GM12878 (cell line): Measurements from ENCODE around the gene FLT1. TPM values are rescaled to one million over a fixed set of nuclear protein-coding genes. Genes with fewer than 3 reads are reported as not detected.

Experiments used
- ATAC-seq: fragments of 200-7000 bp; cut with Tn5 transposase; 3 replicates; pipeline ENCODE4 v1.9.1; 2020; ENCODE audit warnings: mild to moderate bottlenecking, moderate library complexity
- BruUV-seq: library from RNA; stranded (reverse); fragments of 400-500 nt; replicated peaks from 2 replicates; lab custom pipeline; 2021; lab: Mats Ljungman, UMichigan
- CTCF ChIA-PET: fragments of 300-600 bp; sonication (Branson Sonifier 250); formaldehyde crosslinking; extraction: SDS; loops from one replicate; lab custom pipeline; 2021; ENCODE audit warnings: inconsistent platforms; lab: Yijun Ruan, JAX
- POLR2A ChIA-PET: fragments of 350-600 bp; formaldehyde crosslinking; extraction: SDS; loops from one replicate; lab custom pipeline; 2021; ENCODE audit warnings: inconsistent platforms; lab: Charles Lee
- RAD21 ChIA-PET: fragments of 300-600 bp; sonication (Branson Sonifier 250); formaldehyde crosslinking; loops from one replicate; lab custom pipeline; 2023; ENCODE audit warnings: antibody characterized with exemption; ENCODE audit not compliant: unreplicated experiment; lab: Charles Lee
- SMC1A ChIA-PET: fragments of 300-600 bp; sonication (Branson Sonifier 250); formaldehyde crosslinking; loops from one replicate; lab custom pipeline; 2023; ENCODE audit not compliant: unreplicated experiment, uncharacterized antibody; lab: Charles Lee
- DNase-seq: peaks from one replicate; pipeline ENCODE4 v3.0.0-alpha.2; 2011; ENCODE audit warnings: low read depth, low spot score
- FAIRE-seq: peaks from 3 replicates; lab custom pipeline; 2011; peaks lifted over from hg19 to GRCh38; lab: Jason Lieb, UNC
- H2AFZ ChIP-seq: 2 replicates; pipeline ENCODE4 v1.6.0; 2011; ENCODE audit warnings: low read depth, low read length, control low read depth; ENCODE audit not compliant: control insufficient read depth
- H3K27ac ChIP-seq: 2 replicates; pipeline ENCODE4 v1.5.1; 2011; ENCODE audit warnings: control low read depth; ENCODE audit not compliant: control insufficient read depth, insufficient read depth
- H3K27me3 ChIP-seq, 2 experiments: replicated peaks in 1 of 2; 2 replicates each; pipeline versions ENCODE4 v1.6.0 to v1.6.1; 2011; ENCODE audit warnings: low read length in 1 of 2; ENCODE audit not compliant: control insufficient read depth in 2 of 2, insufficient read depth in 2 of 2
- H3K36me3 ChIP-seq, 2 experiments: 2 replicates each; pipeline ENCODE4 v1.5.1; 2011; ENCODE audit warnings: low read length in 1 of 2; ENCODE audit not compliant: control insufficient read depth in 2 of 2, insufficient read depth in 2 of 2
- H3K4me1 ChIP-seq: 2 replicates; pipeline ENCODE4 v1.6.1; 2011; ENCODE audit warnings: mild to moderate bottlenecking, low read length, moderate library complexity, mixed read lengths; ENCODE audit not compliant: control insufficient read depth, insufficient read depth
- H3K4me2 ChIP-seq: 2 replicates; pipeline ENCODE4 v1.6.0; 2011; ENCODE audit warnings: control low read depth; ENCODE audit not compliant: control insufficient read depth, insufficient read depth
- H3K4me3 ChIP-seq: fragments of 200-600 bp; sonication (generic); 2 replicates; pipeline ENCODE4 v1.5.1; 2016
- H3K79me2 ChIP-seq: 2 replicates; pipeline ENCODE4 v1.6.0; 2011; ENCODE audit warnings: low read length; ENCODE audit not compliant: control insufficient read depth, insufficient read depth
- H3K9ac ChIP-seq: 2 replicates; pipeline ENCODE4 v1.8.0; 2011; ENCODE audit warnings: low read length, control low read depth, mixed read lengths; ENCODE audit not compliant: control insufficient read depth, insufficient read depth
- H3K9me3 ChIP-seq: replicated peaks from 3 replicates; pipeline ENCODE4 v1.5.1; 2011; ENCODE audit warnings: mild to moderate bottlenecking, low read length; ENCODE audit not compliant: control insufficient read depth, insufficient read depth
- H4K20me1 ChIP-seq: 2 replicates; pipeline ENCODE4 v1.6.0; 2011; ENCODE audit not compliant: control insufficient read depth, insufficient read depth
- E2F8 ChIP-seq: fragments of 450-650 bp; IDR thresholded peaks from 2 replicates; pipeline ENCODE4 v1.6.1; 2018; ENCODE audit warnings: mild to moderate bottlenecking, low read depth, moderate library complexity; ENCODE audit not compliant: partially characterized antibody
- ETV6 ChIP-seq, 2 experiments: fragments of 450-650 bp in 1 of 2; IDR thresholded peaks in 1 of 2; conservative IDR thresholded peaks in 1 of 2; 2 replicates each; pipeline ENCODE4 v1.6.1; 2014; ENCODE audit warnings: antibody characterized with exemption in 1 of 2, borderline replicate concordance in 1 of 2, low read depth in 1 of 2, mild to moderate bottlenecking in 1 of 2, moderate library complexity in 1 of 2
- FOXK2 ChIP-seq: fragments of 450-650 bp; IDR thresholded peaks from 2 replicates; pipeline ENCODE4 v1.6.1; 2017; ENCODE audit warnings: mild to moderate bottlenecking, moderate library complexity
- RAD21 ChIP-seq: IDR thresholded peaks from 2 replicates; pipeline ENCODE4 v1.6.1; 2011; ENCODE audit warnings: mild to moderate bottlenecking, low read depth, low read length, moderate library complexity; ENCODE audit not compliant: insufficient read depth
- RELB ChIP-seq: fragments of 450-650 bp; IDR thresholded peaks from 2 replicates; pipeline ENCODE4 v1.6.1; 2017; ENCODE audit warnings: low read depth, mild to moderate bottlenecking, moderate library complexity
- SIX5 ChIP-seq: IDR thresholded peaks from 2 replicates; pipeline ENCODE4 v1.6.1; 2011; ENCODE audit warnings: mild to moderate bottlenecking, low read depth, low read length, moderate library complexity; ENCODE audit not compliant: severe bottlenecking
- SMARCA5 ChIP-seq: fragments of 450-650 bp; IDR thresholded peaks from 2 replicates; pipeline ENCODE4 v1.6.1; 2017; ENCODE audit warnings: mild to moderate bottlenecking
- WGBS: methylation state at CpG from one replicate; pipeline ENCODE4 v1.1.6; 2016; ENCODE audit warnings: low lambda C conversion rate; ENCODE audit not compliant: insufficient replicate concordance, insufficient coverage; ENCODE audit errors: missing lambda C conversion rate; 5-methylcytosine and 5-hydroxymethylcytosine counted together
- in situ Hi-C: fragments of 300-500 bp; cut with MboI; formaldehyde crosslinking; loops from 9 replicates; pipeline ENCODE4 v1.14.3; 2018; ENCODE audit warnings: mixed read lengths
- intact Hi-C: fragments of 100-400 bp; cut with micrococcal nuclease; formaldehyde crosslinking; loops from one replicate; pipeline ENCODE4 v1.14.2; 2022; ENCODE audit not compliant: unreplicated experiment
- polyA plus RNA-seq, 11 experiments: library from polyadenylated mRNA; depleted of rRNA in 4 of 11; unstranded in 6 of 11; stranded (reverse) in 5 of 11; fragments of >200 nt; fragmentation: Nextera tagmentation in 4 of 11; fragmentation: Illumina TruSeq in 1 of 11; extraction: Ambion mirVana in 4 of 11; extraction: Trizol in 1 of 11; gene quantifications; 1 replicate in 1 of 11; 2 replicates in 10 of 11; pipeline versions ENCODE4 v1.2.1 to v1.2.3, GENCODE V29; 2011 to 2016; ENCODE audit warnings: inconsistent platforms in 2 of 11, missing spikeins in 2 of 11, low read depth in 1 of 11
- total RNA-seq, 4 experiments: library from RNA; depleted of rRNA in 3 of 4; stranded (reverse); fragments of >200 nt in 3 of 4; fragmentation: Illumina TruSeq in 1 of 4; extraction: Trizol in 1 of 4; gene quantifications; 2 replicates each; pipeline versions ENCODE4 v1.2.1 to v1.2.3, GENCODE V29; 2013 to 2021
- TF ChIP-seq, protein P1 (sequence below): IDR thresholded peaks from 2 replicates; pipeline ENCODE4 v1.6.1; 2011; ENCODE audit warnings: low read depth, low read length, improper control_type of control experiment, borderline replicate concordance

FLT1 gene
- total and polyA plus RNA-seq, 10 of the 15 experiments (the other 5 are each of a cell fraction or from before 2014, with no cell fraction given) = 0.55 to 5.6 (median 0.84) TPM

DNA sequence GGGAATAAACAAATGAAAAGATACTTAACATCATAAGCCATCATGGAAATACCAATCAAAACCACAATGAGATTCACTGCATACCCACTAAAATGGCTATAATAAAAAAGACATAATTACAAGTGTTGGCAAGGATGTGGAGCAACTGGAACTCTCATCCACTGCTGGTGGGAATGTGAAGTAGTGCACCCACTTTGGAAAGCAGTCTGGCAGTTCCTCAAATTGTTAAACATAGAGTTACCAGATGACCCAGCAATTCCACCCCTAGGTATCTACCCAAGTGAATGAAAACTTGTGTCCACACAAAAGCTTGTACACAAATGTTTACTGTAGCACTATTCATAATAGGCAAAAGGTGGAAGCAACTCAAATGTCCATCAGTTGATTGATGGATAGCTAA, 46.9 kb downstream of the FLT1 start:
- no TSS peak for BruUV-seq
- intact Hi-C loops = no loop called here

GRCh38 chr13:28447206-28447605, 47.7 kb downstream of the FLT1 start:
- 0 out of 3 replicates have a peak, but pooled peaks cover 3% of the 10 kb centered on the region for H3K9me3 ChIP-seq
- no peak overlapping the region for H3K4me3 ChIP-seq
- WGBS = 62% methylated on average over 2 of the region's 2 CpGs
- H2AFZ ChIP-seq = no peak overlapping the region
- no peak for ATAC-seq
- no peaks in the 10 kb centered on the region for H3K79me2 ChIP-seq
- no peak overlapping the region for H3K4me2 ChIP-seq
- no peak overlapping the region for H3K27ac ChIP-seq
- TF ChIP-seq RELB (no peak), SMARCA5 (no peak), E2F8 (no peak), SIX5 (no peak), RAD21 (no peak), FOXK2 (no peak)
- no peak for DNase-seq
- H3K27me3 ChIP-seq = no peaks in the 10 kb centered on the region
- POLR2A ChIA-PET = interaction anchor here (0.6 kb wide), 1 partner anchor 58 kb away, joined by 3 read pairs; no protein-coding TSS in a partner anchor
- CTCF ChIA-PET = no interaction called here
- SMC1A ChIA-PET = no interaction called here
- RAD21 ChIA-PET = no interaction called here
- no peak for FAIRE-seq
- intact Hi-C loops (no loop called here), in situ Hi-C loops (no loop called here)
- no TSS peak for BruUV-seq
- H3K36me3 ChIP-seq = no peaks in the 10 kb centered on the region
- peaks cover 4% of the 10 kb centered on the region for H3K4me1 ChIP-seq
- no peak overlapping the region for H3K9ac ChIP-seq
- H4K20me1 ChIP-seq = no peaks in the 10 kb centered on the region

More for the DNA sequence above, 46.9 kb downstream of the FLT1 start:
- Histone ChIP-seq H3K4me1 (peaks cover 4% of the 10 kb centered on the region), H3K27ac (no peak overlapping the region), H3K4me2 (no peak overlapping the region), H3K4me3 (no peak overlapping the region), H4K20me1 (no peaks in the 10 kb centered on the region), H2AFZ (no peak overlapping the region), H3K27me3 (no peaks in the 10 kb centered on the region), H3K36me3 (no peaks in the 10 kb centered on the region), H3K9me3 (0 out of 3 replicates have a peak, but pooled peaks cover 3% of the 10 kb centered on the region), H3K79me2 (no peaks in the 10 kb centered on the region), H3K9ac (no peak overlapping the region)
- FAIRE-seq (peak; percentile 41), DNase-seq (no peak), ATAC-seq (no peak)
- ChIA-PET CTCF (no interaction called here), POLR2A (interaction anchor here (0.5 to 0.6 kb wide), 2 partner anchors 9 to 57 kb away, joined by 3 to 5 read pairs; no protein-coding TSS in a partner anchor), SMC1A (interaction anchor here (0.6 kb wide), 1 partner anchor 13 kb away, joined by 3 read pairs; no protein-coding TSS in a partner anchor), RAD21 (interaction anchor here (0.6 kb wide), 1 partner anchor 79 kb away, joined by 3 read pairs; no protein-coding TSS in a partner anchor)
- TF ChIP-seq, protein P1, sequence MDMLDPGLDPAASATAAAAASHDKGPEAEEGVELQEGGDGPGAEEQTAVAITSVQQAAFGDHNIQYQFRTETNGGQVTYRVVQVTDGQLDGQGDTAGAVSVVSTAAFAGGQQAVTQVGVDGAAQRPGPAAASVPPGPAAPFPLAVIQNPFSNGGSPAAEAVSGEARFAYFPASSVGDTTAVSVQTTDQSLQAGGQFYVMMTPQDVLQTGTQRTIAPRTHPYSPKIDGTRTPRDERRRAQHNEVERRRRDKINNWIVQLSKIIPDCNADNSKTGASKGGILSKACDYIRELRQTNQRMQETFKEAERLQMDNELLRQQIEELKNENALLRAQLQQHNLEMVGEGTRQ = no peak
- no peak for TF ChIP-seq ETV6 (conservative IDR thresholded peaks at IDR 0.05 in 1 of 2, IDR thresholded peaks at IDR 0.05 in 1 of 2; ENCODE audit: borderline replicate concordance in 1 of 2, low read depth in 1 of 2)
- in situ Hi-C loops = no loop called here
